ENCODE measurements around the gene NFATC4. TPM values are rescaled to one million over a fixed set of nuclear protein-coding genes. Genes with fewer than 3 reads are reported as not detected.

Gene NFATC4
- total and polyA plus RNA-seq, 2 of the 4 experiments (the other 2 are of a cell fraction), result 15.6 to 35.8 TPM

DNA sequence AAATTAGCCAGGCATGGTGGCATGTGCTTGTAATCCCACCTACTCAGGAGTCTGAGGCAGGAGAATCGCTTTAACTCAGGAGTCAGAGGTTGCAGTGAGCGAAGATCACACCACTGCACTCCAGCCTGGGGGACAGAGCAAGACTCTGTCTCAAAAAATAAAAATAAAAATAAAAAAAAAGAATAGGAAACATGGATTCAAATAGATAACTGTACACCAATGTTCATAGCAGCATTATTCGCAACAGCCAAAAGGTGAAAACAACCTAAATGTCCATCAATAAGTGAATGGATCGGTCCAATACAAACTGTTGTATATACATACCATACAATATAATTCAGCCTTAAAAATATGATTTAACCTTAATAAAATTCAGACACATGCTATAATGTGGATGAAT lies 25.1 kb upstream of the NFATC4 start:
- H3K79me1 ChIP-seq (ENCODE audit: low read depth in 1 of 2, low read length in 2 of 2), result no peaks in the 10 kb centered on the region
- ChIA-PET CTCF (interaction anchor here (1.1 kb wide), 1 partner anchor 9 kb away, joined by 4 read pairs; no protein-coding TSS in a partner anchor), POLR2A (ENCODE audit: unreplicated experiment) (no interaction called here)
- H3K9me3 ChIP-seq (ENCODE audit: control insufficient read depth, insufficient read depth, low read length), result no peaks in the 10 kb centered on the region; the same call in 1 of the 2 replicates
- WGBS, 2 experiments (ENCODE audit: extremely low coverage in 2 of 2, insufficient read length in 1 of 2), result 100% methylated on average over 1 of the region's 4 CpGs; no CpG with 5 or more reads in 1 of the 2 experiments
- no peaks in the 10 kb centered on the region for H4K20me1 ChIP-seq (ENCODE audit: insufficient read depth, low read length)
- H3K18ac ChIP-seq (ENCODE audit: low read depth, low read length), result no peak overlapping the region
- no peak overlapping the region for H3K9ac ChIP-seq (ENCODE audit: low read depth, low read length)
- no peak overlapping the region for H2BK5ac ChIP-seq (ENCODE audit: low read depth, low read length, poor library complexity, severe bottlenecking)
- no peak overlapping the region for H3K27ac ChIP-seq (ENCODE audit: insufficient read depth, low read length)
- no peak overlapping the region for H4K8ac ChIP-seq (ENCODE audit: low read depth in 2 of 2, low read length in 2 of 2)
- intact Hi-C loops (cut with micrococcal nuclease), result no loop called here
- DNase-seq (no peak), ATAC-seq (ENCODE audit: low read depth) (no peak)
- TF ChIP-seq RFX5 (IDR thresholded peaks at IDR 0.05; ENCODE audit: low read depth, low read length), result no peak
- TF ChIP-seq FOS (IDR thresholded peaks at IDR 0.05; ENCODE audit: low read depth, low read length), result no peak
- TF ChIP-seq MAZ (IDR thresholded peaks at IDR 0.05; ENCODE audit: borderline replicate concordance, low read depth, low read length), result no peak
- TF ChIP-seq NFE2L2 (IDR thresholded peaks at IDR 0.05; ENCODE audit: low read depth, low read length), result no peak
- TF ChIP-seq CEBPB (IDR thresholded peaks at IDR 0.05; ENCODE audit: low read depth, low read length), result no peak
- TF ChIP-seq RAD21 (IDR thresholded peaks at IDR 0.05; ENCODE audit: low read length), result no peak
- TF ChIP-seq, protein P1, sequence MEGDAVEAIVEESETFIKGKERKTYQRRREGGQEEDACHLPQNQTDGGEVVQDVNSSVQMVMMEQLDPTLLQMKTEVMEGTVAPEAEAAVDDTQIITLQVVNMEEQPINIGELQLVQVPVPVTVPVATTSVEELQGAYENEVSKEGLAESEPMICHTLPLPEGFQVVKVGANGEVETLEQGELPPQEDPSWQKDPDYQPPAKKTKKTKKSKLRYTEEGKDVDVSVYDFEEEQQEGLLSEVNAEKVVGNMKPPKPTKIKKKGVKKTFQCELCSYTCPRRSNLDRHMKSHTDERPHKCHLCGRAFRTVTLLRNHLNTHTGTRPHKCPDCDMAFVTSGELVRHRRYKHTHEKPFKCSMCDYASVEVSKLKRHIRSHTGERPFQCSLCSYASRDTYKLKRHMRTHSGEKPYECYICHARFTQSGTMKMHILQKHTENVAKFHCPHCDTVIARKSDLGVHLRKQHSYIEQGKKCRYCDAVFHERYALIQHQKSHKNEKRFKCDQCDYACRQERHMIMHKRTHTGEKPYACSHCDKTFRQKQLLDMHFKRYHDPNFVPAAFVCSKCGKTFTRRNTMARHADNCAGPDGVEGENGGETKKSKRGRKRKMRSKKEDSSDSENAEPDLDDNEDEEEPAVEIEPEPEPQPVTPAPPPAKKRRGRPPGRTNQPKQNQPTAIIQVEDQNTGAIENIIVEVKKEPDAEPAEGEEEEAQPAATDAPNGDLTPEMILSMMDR (conservative IDR thresholded peaks at IDR 0.05; ENCODE audit: low read depth, low read length), result no peak
- TF ChIP-seq, protein P2, sequence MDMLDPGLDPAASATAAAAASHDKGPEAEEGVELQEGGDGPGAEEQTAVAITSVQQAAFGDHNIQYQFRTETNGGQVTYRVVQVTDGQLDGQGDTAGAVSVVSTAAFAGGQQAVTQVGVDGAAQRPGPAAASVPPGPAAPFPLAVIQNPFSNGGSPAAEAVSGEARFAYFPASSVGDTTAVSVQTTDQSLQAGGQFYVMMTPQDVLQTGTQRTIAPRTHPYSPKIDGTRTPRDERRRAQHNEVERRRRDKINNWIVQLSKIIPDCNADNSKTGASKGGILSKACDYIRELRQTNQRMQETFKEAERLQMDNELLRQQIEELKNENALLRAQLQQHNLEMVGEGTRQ (IDR thresholded peaks at IDR 0.05; ENCODE audit: low read depth, low read length), result no peak
- no peak overlapping the region for H3K23ac ChIP-seq (ENCODE audit: low read depth, low read length)
- no peak overlapping the region for H2AFZ ChIP-seq (replicated peaks; ENCODE audit: low read length, poor library complexity)
- in situ Hi-C loops (cut with MboI; ENCODE audit: low sequenced_read_pairs), result no loop called here
- H2BK120ac ChIP-seq (ENCODE audit: low read depth, low read length), result no peak overlapping the region
- H2AK9ac ChIP-seq (replicated peaks; ENCODE audit: low read depth, low read length, poor library complexity), result no peak overlapping the region
- no peak overlapping the region for H2AK5ac ChIP-seq (ENCODE audit: low read depth, low read length)
- no peak overlapping the region for H2BK20ac ChIP-seq (ENCODE audit: low read depth, low read length)
- H3K36me3 ChIP-seq (ENCODE audit: control insufficient read depth, insufficient read depth, low read length), result no peaks in the 10 kb centered on the region
- H3K27me3 ChIP-seq (ENCODE audit: control insufficient read depth, insufficient read depth, low read length), result peaks cover 64% of the 10 kb centered on the region
- H4K91ac ChIP-seq (ENCODE audit: insufficient read depth, low read depth, low read length), result no peak overlapping the region
- no peak overlapping the region for H3K4ac ChIP-seq (ENCODE audit: low read depth, low read length)
- no peak overlapping the region for H3K4me2 ChIP-seq (ENCODE audit: low read depth, low read length)
- no TSS peak for BruUV-seq (replicated peaks)
- dilution Hi-C loops (cut with HindIII; ENCODE audit: low sequenced_read_pairs, unreplicated experiment), result no loop called here
- H4K5ac ChIP-seq (ENCODE audit: low read depth, low read length), result no peak overlapping the region
- no peaks in the 10 kb centered on the region for H3K9me1 ChIP-seq (ENCODE audit: insufficient read depth, low read length)
- no peak overlapping the region for H3K56ac ChIP-seq (ENCODE audit: extremely low read depth, insufficient read depth, low read length)
- H3K4me3 ChIP-seq (ENCODE audit: insufficient read depth, low read depth, low read length), result no peak overlapping the region
- H3K4me1 ChIP-seq (ENCODE audit: control insufficient read depth, insufficient read depth, low read length), result no peaks in the 10 kb centered on the region
- H2BK15ac ChIP-seq (ENCODE audit: low read depth, low read length), result no peak overlapping the region
- H3K14ac ChIP-seq (replicated peaks; ENCODE audit: low read depth, low read length), result no peak overlapping the region

Data from IMR-90 (cell line).